B cell (primary cell): ENCODE measurements around the gene EPB41L2. TPM values are rescaled to one million over a fixed set of nuclear protein-coding genes. Genes with fewer than 3 reads are reported as not detected.
"Not testable (repeated sequence)": the region's sequence is repeated elsewhere in the genome, so short reads cannot be mapped to it uniquely, and the experiment has no call there.

Experiments used
- ATAC-seq: fragments of 200-7000 bp; cut with Tn5 transposase; one replicate; pipeline ENCODE4 v1.10.0; 2021; ENCODE audit warnings: low read depth, mild to moderate bottlenecking, moderate number of reproducible peaks, moderate library complexity
- CTCF ChIA-PET: fragments of 350-600 bp; sonication (Branson Sonifier 250); formaldehyde crosslinking; loops from one replicate; lab custom pipeline; 2021; ENCODE audit warnings: antibody characterized with exemption, inconsistent platforms; lab: Charles Lee
- POLR2A ChIA-PET: fragments of 350-600 bp; sonication (Branson Sonifier 250); formaldehyde crosslinking; loops from one replicate; lab custom pipeline; 2021; ENCODE audit warnings: antibody characterized with exemption; lab: Charles Lee
- DNase-seq: peaks from one replicate; pipeline ENCODE4 v3.0.0; 2013
- H2AFZ ChIP-seq: 2 replicates; pipeline ENCODE4 v1.6.1; 2012; ENCODE audit warnings: mild to moderate bottlenecking, low read depth, low read length; ENCODE audit not compliant: insufficient read depth, poor library complexity, severe bottlenecking
- H3K27ac ChIP-seq, 2 donors: 1 replicate in 1 of 2; 2 replicates in 1 of 2; pipeline ENCODE4 v1.5.1; 2012 to 2013; ENCODE audit warnings: low read length in 2 of 2, mild to moderate bottlenecking in 2 of 2, moderate library complexity in 1 of 2
- H3K27me3 ChIP-seq, 4 experiments: fragments of 200-600 bp in 1 of 4; sonication (generic) in 1 of 4; replicated peaks in 1 of 4; 1 replicate in 2 of 4; 2 replicates in 2 of 4; pipeline versions ENCODE4 v1.6.1 to v1.7.0; 2013 to 2016; ENCODE audit warnings: low read length in 3 of 4, mild to moderate bottlenecking in 2 of 4, mixed read lengths in 1 of 4, moderate library complexity in 1 of 4; ENCODE audit not compliant: insufficient read depth in 4 of 4, control insufficient read depth in 3 of 4; ENCODE audit errors: control extremely low read depth in 1 of 4
- H3K36me3 ChIP-seq, 2 experiments: replicated peaks in 1 of 2; 1 replicate in 1 of 2; 2 replicates in 1 of 2; pipeline versions ENCODE4 v1.6.1 to v1.7.1; 2013; ENCODE audit warnings: low read length in 1 of 2; ENCODE audit not compliant: insufficient read depth in 2 of 2, control insufficient read depth in 1 of 2; ENCODE audit errors: control extremely low read depth in 1 of 2, extremely low read depth in 1 of 2
- H3K4me1 ChIP-seq, 2 donors: fragments of 200-600 bp in 1 of 2; sonication (generic) in 1 of 2; 1 replicate in 1 of 2; 2 replicates in 1 of 2; pipeline versions ENCODE4 v1.5.1 to v1.6.1; 2013 to 2017; ENCODE audit warnings: low read length in 2 of 2; ENCODE audit not compliant: control insufficient read depth in 2 of 2, insufficient read depth in 2 of 2
- H3K4me2 ChIP-seq: replicated peaks from 2 replicates; pipeline ENCODE3; 2012; ENCODE audit warnings: mild to moderate bottlenecking, low read depth, low read length; ENCODE audit not compliant: poor library complexity, severe bottlenecking
- H3K4me3 ChIP-seq, 5 experiments: fragments of 200-600 bp in 1 of 5; sonication (generic) in 1 of 5; 1 replicate in 3 of 5; 2 replicates in 2 of 5; pipeline versions ENCODE4 v1.5.1 to v1.7.0; 2011 to 2016; ENCODE audit warnings: low read length in 4 of 5, mild to moderate bottlenecking in 4 of 5, low read depth in 2 of 5, control low read depth in 1 of 5, moderate library complexity in 1 of 5; ENCODE audit not compliant: insufficient read depth in 1 of 5; ENCODE audit errors: control extremely low read depth in 1 of 5, extremely low read depth in 1 of 5
- H3K79me2 ChIP-seq: fragments of 200-600 bp; sonication (generic); one replicate; pipeline ENCODE4 v1.6.0; 2016; ENCODE audit warnings: low read length; ENCODE audit not compliant: control insufficient read depth, insufficient read depth
- H3K9ac ChIP-seq: fragments of 200-600 bp; sonication (generic); 2 replicates; pipeline ENCODE4 v1.6.1; 2017; ENCODE audit warnings: mild to moderate bottlenecking, low read length, moderate library complexity
- H3K9me3 ChIP-seq, 3 donors: one replicate each; pipeline versions ENCODE4 v1.6.1 to v1.7.1; 2013; ENCODE audit warnings: low read length in 2 of 3; ENCODE audit not compliant: control insufficient read depth in 2 of 3, insufficient read depth in 1 of 3; ENCODE audit errors: control extremely low read depth in 1 of 3
- H4K20me1 ChIP-seq: 2 replicates; pipeline ENCODE4 v1.6.0; 2012; ENCODE audit warnings: mild to moderate bottlenecking, low read length; ENCODE audit not compliant: insufficient read depth, control insufficient read depth, poor library complexity, severe bottlenecking
- H3K27ac Mint-ChIP-seq: one replicate; pipeline ENCODE4 v1.8.0; 2021; ENCODE audit warnings: mixed read lengths
- H3K27me3 Mint-ChIP-seq: one replicate; pipeline ENCODE4 v1.8.0; 2021; ENCODE audit warnings: mixed read lengths
- H3K4me1 Mint-ChIP-seq: one replicate; pipeline ENCODE4 v1.8.0; 2021; ENCODE audit warnings: mixed read lengths
- H3K4me3 Mint-ChIP-seq: one replicate; pipeline ENCODE4 v1.8.0; 2021; ENCODE audit warnings: mixed read lengths
- H3K9me3 Mint-ChIP-seq: one replicate; pipeline ENCODE4 v1.8.0; 2022; ENCODE audit warnings: mixed read lengths; ENCODE audit not compliant: insufficient read depth
- EZH2 ChIP-seq: IDR thresholded peaks from 2 replicates; pipeline ENCODE4 v1.6.1; 2012; ENCODE audit warnings: borderline replicate concordance, low read depth, mild to moderate bottlenecking, moderate library complexity, low read length; ENCODE audit not compliant: insufficient read depth, poor library complexity, severe bottlenecking
- WGBS: methylation state at CpG from one replicate; pipeline ENCODE4 v1.1.5; 2013; ENCODE audit warnings: missing lambda C conversion rate; ENCODE audit not compliant: insufficient coverage; 5-methylcytosine and 5-hydroxymethylcytosine counted together
- intact Hi-C: fragments of 100-400 bp; cut with micrococcal nuclease; formaldehyde crosslinking; loops from one replicate; pipeline ENCODE4 v1.10.0; 2022
- polyA plus RNA-seq: library from polyadenylated mRNA; depleted of rRNA; stranded (reverse); fragments of >200 nt; gene quantifications from 2 replicates; pipeline ENCODE4 v1.2.3, GENCODE V29; 2012
- total RNA-seq, 2 donors: library from RNA; stranded (reverse); fragments of 120-200 nt in 1 of 2; gene quantifications; 1 replicate in 1 of 2; 2 replicates in 1 of 2; pipeline versions ENCODE4 v1.2.3 to v1.2.4, GENCODE V29; 2013 to 2022
- TF ChIP-seq, protein P1 (sequence below): fragments of 200-600 bp; IDR thresholded peaks from one replicate; pipeline ENCODE4 v1.8.0; 2022; ENCODE audit warnings: antibody characterized with exemption, mild to moderate bottlenecking

The EPB41L2 gene
- total and polyA plus RNA-seq, 2 donors (not counting 1 experiment from before 2014, with no cell fraction given), result 17.8 to 61.0 TPM

- Mint-ChIP-seq H3K4me1 (no peaks in the 10 kb centered on the region), H3K27me3 (no peaks in the 10 kb centered on the region), H3K4me3 (no peak overlapping the region), H3K9me3 (no peaks in the 10 kb centered on the region), H3K27ac (no peak overlapping the region)
- TF ChIP-seq, protein P1, sequence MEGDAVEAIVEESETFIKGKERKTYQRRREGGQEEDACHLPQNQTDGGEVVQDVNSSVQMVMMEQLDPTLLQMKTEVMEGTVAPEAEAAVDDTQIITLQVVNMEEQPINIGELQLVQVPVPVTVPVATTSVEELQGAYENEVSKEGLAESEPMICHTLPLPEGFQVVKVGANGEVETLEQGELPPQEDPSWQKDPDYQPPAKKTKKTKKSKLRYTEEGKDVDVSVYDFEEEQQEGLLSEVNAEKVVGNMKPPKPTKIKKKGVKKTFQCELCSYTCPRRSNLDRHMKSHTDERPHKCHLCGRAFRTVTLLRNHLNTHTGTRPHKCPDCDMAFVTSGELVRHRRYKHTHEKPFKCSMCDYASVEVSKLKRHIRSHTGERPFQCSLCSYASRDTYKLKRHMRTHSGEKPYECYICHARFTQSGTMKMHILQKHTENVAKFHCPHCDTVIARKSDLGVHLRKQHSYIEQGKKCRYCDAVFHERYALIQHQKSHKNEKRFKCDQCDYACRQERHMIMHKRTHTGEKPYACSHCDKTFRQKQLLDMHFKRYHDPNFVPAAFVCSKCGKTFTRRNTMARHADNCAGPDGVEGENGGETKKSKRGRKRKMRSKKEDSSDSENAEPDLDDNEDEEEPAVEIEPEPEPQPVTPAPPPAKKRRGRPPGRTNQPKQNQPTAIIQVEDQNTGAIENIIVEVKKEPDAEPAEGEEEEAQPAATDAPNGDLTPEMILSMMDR, result no peak
- no peak for TF ChIP-seq EZH2
- ChIA-PET CTCF (no interaction called here), POLR2A (no interaction called here)
- intact Hi-C loops, result no loop called here
- Histone ChIP-seq H3K9me3 (no peaks in the 10 kb centered on the region), H3K27me3 (no peaks in the 10 kb centered on the region), H3K4me2 (no peak overlapping the region), H3K36me3 (no peaks in the 10 kb centered on the region), H3K9ac (no peak overlapping the region), H3K4me1 (no peaks in the 10 kb centered on the region), H4K20me1 (no peaks in the 10 kb centered on the region), H2AFZ (no peak overlapping the region), H3K4me3 (no peak overlapping the region), H3K27ac (no peak overlapping the region), H3K79me2 (no peaks in the 10 kb centered on the region)
- no CpG with 5 or more reads among the region's 5 CpGs for WGBS
- no peak for ATAC-seq
- no peak for DNase-seq
Measured at GRCh38 chr6:130811932-130812331, 251.1 kb downstream of the EPB41L2 start.

DNA sequence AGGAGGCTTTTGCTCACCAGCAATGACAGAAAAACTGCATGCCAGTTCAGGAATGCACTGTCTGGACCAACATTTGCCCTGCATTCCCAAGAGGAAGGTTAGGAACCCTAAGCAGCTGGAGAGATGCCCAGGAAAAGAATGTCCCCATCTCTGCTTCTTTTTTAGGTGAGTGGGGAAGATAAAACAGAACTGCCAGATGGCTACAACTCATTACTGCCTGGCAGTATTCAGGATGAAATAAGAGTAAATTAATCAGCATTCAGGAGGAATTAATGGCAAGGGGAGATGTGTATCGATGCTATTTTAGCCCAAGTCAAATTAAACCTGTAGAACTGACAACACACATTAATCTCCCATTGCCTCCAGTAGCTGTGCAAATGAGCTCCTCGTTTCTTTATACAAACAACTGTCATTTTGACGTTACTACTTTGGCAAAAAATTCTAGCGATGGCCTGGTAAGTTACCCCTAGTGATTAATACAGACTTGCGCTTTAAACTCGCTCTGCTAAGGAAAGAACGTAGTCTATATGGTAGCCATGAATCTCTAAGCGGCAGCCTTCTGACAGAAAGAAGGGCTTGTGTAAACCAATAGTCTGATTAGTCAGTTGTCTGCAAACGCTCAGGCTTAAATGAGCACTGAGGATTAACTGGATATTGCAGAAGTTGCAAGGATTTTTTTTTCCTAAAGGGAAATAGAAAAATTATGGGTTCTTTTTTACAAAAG, 252.6 kb downstream of the EPB41L2 start:
- no peak for TF ChIP-seq EZH2
- TF ChIP-seq, protein P1, result no peak
- no peak overlapping the region for H3K4me3 ChIP-seq
- Mint-ChIP-seq H3K9me3 (no peaks in the 10 kb centered on the region), H3K27me3 (no peaks in the 10 kb centered on the region), H3K27ac (no peak overlapping the region), H3K4me1 (no peaks in the 10 kb centered on the region), H3K4me3 (no peak overlapping the region)
- no peak overlapping the region for H3K9ac ChIP-seq
- POLR2A ChIA-PET, result no interaction called here
- no peak for ATAC-seq
- H3K4me1 ChIP-seq, result no peaks in the 10 kb centered on the region
- no peak for DNase-seq
- no peak overlapping the region for H3K27ac ChIP-seq
- no peaks in the 10 kb centered on the region for H3K79me2 ChIP-seq
- intact Hi-C loops, result no loop called here
- CTCF ChIA-PET, result no interaction called here
- peaks cover 0 to 2% (median 0%) of the 10 kb centered on the region in 4 experiments for H3K27me3 ChIP-seq
- H2AFZ ChIP-seq, result no peak overlapping the region
- H3K9me3 ChIP-seq, result no peaks in the 10 kb centered on the region
- H4K20me1 ChIP-seq, result no peaks in the 10 kb centered on the region
- WGBS, result 84% methylated on average over 6 of the region's 9 CpGs
- no peaks in the 10 kb centered on the region for H3K36me3 ChIP-seq
- no peak overlapping the region for H3K4me2 ChIP-seq

DNA sequence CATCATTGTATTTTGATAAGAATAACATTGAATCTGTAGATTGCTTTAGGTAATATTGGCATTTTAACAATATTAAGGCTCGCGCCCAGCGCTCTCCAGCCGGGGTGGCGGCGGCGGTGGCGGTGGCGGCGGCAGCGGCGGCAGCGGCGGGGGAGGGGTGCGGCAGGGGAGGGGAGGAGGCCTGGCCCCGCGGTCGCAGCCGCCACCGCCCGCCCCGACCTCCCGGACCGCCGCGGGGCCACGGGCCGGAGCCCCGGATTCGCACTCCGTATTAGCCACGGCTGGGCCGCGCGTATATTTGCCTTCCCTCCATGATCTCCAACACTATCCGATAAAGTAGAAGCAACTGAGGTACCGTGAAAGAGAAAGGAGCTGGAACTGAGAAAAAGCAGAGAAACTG, 261.7 kb downstream of the EPB41L2 start:
- H3K36me3 ChIP-seq, H3K9me3 Mint-ChIP-seq, ATAC-seq, H3K4me2 ChIP-seq, CTCF ChIA-PET, H3K79me2 ChIP-seq, H4K20me1 ChIP-seq, H3K27me3 Mint-ChIP-seq, H3K9ac ChIP-seq, H3K4me1 ChIP-seq, H3K27ac ChIP-seq, intact Hi-C loops, H3K9me3 ChIP-seq, H3K27me3 ChIP-seq, POLR2A ChIA-PET, H3K27ac Mint-ChIP-seq, H2AFZ ChIP-seq, H3K4me3 ChIP-seq, DNase-seq, H3K4me3 Mint-ChIP-seq, H3K4me1 Mint-ChIP-seq: not testable (repeated sequence)
- over 99% methylated on average over 15 of the region's 37 CpGs for WGBS
